NK-92 treated with Interleukin-12 subunit alpha and Interleukin-12 subunit beta, amount 100 ng/mL, for 24 hours (cell line): Measurements from ENCODE around the gene DPP7.

Experiments
- DNase-seq: peaks from one replicate; lab custom pipeline; 2025; lab: John Stamatoyannopoulos, UW

DPP7 gene

DNA sequence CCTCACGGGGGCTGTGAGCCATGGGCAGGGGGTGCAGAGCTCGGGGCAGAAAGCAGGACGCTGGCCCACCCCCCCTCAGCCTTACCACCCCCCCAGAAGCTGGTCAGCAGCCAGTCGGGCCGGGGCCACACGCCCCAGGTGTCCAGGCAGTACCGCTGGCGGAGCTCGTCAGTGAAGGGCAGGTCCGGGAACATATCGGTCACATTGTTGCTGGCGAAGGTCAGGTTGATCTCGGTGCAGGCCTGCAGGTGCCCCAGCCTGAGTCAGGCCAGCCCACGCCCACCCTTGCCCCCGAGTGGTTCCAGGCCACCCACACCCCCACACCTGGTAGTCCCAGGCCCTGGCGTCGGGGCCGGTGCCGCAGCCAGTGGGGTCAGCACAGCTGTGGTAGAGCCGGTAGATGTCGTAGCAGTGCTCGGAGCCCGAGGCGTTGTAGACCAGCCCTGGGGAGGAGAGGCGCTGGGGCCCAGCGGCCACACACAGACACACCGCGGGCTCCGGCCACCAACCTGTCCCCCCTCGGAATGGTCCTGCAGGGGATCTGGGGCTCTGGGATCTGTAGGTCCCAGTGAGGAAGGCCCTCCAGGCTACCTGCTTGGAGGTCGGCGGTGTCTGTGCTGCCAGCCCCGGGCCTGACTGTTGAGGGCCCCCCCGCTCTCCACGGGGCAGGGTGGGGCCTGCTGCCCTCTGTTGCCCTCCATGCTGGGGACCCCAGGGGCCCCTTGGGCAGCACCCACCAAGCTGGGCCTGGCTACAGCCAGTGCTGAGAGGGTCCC, 2.6 kb downstream of the DPP7 start:
- DNase-seq: no peak

DNA sequence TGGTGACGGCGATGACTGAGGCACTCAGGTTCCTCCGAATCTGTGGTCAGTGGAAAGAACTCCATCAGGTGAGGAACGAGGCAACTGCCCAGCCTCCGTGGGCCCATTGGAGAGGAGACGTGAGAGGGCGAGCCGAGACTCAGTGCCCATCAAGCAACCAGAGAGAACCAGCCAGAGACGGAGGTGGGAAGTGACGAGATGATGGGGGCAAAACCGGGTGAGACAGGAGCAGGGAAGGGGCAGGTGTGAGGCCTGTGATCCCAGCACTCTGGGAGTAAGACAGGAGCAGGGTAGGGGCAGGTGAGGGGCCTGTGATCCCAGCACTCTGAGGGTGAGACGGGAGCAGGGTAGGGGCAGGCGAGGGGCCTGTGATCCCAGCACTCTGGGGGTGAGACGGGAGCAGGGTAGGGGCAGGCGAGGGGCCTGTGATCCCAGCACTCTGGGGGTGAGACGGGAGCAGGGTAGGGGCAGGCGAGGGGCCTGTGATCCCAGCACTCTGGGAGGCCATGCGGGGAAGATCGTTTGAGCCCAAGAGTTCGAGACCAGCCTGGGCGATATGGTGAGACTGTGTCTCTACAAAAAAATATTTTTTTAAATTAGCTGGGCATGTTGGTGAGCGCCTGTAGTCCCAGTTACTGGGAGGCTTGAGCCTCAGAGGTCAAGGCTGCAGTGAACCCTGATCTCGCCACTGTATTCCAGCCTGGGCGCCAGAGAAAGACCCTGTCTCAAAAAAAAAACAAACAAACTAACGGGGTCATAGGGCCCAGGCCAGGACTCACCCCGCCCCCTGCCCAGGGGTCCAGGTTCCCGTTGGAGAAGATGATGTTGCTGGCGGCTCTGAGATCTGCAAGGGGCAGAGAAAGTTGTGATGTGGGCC, 3.4 kb downstream of the DPP7 start:
- DNase-seq: no peak

DNA sequence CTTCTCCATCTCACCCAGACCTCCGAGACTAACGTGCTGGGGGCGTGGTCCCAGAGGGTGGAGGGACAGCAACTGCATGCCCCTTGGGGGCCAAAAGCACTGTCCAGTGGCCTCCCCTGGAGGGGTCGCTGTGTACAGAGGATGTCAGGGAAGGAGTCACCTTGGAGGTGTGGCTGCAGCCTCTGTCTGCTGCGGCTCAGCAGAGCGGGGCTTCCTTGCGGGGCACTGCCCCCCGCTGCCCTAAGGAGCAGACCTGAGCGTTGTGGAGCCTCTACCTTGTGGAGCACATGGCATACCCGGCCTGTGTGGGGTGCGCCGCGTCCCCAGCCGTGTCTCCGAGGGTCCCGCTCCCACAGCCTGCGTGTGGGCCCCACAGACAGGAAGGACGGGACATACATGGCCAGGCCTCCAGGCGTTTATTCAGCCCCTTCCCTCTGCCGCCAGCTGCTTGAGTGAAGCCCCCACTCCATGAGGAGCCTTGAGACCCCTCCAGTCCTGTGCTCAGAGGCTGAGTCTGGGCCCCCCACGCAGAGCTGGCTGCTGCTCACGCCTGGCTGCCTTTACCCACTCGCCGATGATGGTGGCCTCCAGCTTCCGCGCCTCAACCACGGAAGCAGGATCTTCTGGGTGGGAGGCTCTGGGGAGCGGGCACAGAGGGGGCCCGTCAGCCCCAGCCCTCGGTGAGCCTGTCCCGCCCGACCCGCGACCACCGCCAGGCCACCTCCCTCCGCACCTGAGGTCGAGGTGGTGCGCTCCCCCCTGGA, 4.2 kb downstream of the DPP7 start:
- DNase-seq: no peak

DNA sequence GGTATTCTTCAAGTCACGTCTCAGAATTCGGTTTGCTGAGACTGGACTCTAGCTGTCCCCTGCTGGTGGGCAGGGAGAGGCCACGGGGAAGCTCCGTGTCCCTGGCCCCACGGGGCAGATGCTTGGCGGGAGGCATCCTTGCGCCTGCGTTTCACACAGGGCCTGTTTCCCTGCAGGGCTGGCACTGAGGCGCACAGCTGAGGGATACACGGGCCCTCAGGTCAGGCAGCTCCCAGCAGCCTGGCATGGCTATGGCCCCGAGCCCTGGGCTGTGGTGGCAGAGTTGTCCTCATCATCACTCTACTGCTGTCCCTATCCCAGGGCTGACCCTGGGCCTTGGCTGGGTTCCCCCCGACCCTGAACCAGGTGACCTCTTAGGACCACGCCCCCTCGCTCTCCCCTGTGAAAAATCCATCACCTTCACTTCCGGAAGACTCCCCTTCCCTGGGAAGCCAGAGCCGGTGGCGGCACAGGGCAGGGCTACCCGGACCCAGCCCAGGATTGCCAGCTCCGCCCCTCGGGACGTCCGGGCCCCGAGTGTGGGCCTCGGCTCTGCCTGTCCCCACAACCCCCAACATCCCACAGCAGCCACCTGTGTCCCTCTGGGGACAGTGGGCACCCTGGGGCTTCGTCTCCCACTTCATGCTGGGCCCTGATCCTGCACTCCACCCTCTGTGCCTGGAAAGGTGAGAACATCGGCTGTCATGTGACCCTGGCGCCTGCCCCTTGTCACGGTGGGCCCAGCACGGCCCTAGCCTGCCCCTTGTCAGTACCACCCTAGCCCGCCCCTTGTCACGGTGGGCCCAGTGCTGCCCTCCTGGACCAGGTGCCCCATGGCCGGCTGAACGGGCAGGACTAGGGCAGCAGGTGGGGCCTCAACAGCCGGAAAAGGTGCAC, 5.0 kb downstream of the DPP7 start:
- no peak for DNase-seq

DNA sequence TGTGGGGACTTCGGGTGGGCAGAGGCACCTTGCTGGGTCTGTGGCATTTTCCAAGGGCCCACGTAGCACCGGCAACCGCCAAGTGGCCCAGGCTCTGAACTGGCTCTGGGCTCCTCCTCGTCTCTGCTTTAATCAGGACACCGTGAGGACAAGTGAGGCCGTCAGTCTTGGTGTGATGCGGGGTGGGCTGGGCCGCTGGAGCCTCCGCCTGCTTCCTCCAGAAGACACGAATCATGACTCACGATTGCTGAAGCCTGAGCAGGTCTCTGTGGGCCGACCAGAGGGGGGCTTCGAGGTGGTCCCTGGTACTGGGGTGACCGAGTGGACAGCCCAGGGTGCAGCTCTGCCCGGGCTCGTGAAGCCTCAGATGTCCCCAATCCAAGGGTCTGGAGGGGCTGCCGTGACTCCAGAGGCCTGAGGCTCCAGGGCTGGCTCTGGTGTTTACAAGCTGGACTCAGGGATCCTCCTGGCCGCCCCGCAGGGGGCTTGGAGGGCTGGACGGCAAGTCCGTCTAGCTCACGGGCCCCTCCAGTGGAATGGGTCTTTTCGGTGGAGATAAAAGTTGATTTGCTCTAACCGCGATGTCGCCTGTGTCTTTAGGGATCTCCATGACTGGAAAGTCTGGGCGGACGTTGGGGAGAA, 5.8 kb downstream of the DPP7 start:
- no peak for DNase-seq

DNA sequence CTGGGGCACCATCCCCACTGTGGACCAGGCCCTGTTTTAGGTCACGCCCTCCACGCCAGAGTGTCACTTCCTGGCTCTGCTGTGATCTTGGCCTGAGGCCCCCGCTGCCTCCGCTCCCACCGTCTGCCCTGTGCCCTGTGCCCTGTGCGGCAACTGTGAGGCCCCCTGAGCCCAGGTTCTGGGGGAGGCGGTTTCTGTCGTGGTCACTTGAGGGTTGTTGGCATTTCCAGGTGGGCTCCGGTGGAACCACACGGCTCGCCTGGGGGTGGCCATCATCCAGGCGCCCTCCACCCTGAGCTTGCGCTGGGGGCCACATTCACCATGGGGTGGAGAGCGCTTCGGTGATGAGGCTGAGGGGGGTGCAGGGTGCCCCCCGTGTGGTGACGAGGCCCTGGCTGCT, 6.6 kb downstream of the DPP7 start:
- DNase-seq: no peak

DNA sequence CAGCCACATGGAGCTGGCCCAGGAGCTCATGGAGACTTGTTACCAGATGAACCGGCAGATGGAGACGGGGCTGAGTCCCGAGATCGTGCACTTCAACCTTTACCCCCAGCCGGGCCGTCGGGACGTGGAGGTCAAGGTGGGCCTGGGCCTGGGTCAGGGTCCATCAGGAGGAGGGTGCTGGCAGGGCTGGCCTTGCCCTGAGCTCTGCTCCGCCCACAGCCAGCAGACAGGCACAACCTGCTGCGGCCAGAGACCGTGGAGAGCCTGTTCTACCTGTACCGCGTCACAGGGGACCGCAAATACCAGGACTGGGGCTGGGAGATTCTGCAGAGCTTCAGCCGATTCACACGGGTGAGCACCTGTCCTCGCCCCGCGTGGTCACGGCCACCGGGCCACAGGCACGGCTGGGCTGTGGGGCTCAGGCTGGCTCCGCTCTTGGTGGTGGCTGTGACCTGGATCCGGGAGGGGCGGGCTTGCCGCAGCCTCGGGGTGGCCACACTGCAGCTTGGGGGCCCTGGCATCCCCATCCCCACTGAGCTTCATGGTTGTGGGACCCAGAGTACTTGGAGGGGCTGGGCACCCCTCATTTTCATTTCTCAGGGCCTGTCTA, 7.1 kb downstream of the DPP7 start:
- DNase-seq: no peak

DNA sequence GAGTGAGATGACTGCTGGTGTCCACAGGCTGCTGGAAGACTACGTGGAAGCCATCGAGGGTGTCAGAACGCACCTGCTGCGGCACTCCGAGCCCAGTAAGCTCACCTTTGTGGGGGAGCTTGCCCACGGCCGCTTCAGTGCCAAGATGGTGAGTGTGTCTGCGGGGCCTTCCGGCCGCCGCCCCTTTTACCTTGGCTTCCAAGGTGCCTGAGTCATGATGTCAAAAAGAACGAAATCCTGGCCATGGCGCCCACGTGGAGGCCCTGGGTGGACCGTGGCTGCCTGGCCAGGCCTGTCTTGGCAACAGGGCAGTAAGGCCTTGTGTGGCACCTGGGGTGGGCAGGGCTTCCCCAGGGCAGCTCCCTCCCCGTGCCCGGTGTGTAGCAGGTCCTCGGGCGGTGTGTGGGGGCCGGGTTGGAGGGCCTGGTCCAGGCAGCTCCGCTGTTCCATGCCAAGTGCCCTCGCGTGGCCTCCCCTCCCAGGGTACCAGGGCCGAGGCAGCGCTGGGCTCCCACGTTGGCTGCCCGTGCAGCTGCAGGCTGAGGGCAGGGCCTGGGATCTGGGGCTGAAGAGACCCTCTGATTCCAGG, 7.8 kb downstream of the DPP7 start:
- no peak for DNase-seq

DNA sequence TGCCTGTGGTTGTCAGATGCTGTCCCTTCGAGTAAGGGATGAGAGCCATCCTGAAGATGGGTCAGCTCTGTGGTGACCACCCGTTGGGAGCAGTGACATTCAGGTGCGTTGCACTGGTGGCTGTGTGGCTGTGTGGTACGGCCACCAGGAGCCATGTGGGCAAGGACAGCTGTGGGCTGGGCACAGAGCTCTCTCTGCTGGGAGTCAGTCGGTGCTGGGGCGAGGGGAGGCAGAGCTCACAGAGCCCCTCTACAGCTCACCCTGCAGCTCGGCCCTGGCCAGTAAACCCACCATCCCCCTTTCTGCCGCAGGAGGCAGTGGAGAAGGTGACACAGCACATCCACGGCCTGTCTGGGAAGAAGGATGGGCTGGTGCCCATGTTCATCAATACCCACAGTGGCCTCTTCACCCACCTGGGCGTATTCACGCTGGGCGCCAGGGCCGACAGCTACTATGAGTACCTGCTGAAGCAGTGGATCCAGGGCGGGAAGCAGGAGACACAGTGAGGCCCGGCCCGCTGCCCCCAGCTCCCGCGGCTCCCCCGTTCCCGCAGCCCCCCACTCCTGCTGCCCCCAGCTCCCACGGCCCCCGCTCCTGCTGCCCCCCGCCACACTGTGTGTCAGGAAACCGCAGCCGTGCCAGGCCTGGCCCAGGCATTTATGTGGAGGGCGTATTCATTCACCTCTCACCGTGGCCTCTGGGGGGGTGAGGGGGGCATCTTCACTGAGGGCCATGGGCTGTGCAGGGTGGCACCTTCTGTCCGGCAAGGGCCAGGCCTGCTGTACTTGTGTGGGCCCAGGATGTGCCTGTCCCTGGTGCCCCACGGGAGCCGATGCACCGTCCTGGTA, 8.5 kb downstream of the DPP7 start:
- DNase-seq: no peak

DNA sequence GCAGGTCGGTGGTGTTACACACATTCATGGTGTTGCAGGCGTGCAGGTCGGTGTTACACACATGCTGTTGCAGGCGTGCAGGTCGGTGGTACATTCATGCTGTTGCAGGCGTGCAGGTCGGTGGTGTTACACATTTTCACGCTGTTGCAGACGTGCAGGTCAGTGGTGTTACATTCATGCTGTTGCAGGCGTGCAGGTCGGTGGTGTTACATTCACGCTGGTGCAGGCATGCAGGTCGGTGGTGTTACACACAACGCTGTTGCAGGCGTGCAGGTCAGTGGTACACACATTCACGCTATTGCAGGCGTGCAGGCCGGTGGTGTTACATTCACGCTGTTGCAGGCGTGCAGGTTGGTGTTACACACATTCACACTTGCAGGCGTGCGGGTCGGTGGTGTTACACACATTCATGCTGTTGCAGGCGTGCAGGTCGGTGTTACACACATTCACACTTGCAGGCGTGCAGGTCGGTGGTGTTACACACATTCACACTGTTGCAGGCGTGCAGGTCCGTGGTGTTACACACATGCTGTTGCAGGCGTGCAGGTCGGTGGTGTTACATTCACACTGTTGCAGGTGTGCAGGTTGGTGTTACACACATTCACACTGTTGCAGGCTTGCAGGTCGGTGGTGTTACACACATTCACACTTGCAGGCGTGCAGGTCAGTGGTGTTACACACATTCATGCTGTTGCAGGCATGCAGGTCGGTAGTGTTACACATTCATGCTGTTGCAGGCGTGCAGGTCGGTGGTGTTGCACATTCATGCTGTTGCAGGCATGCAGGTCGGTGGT, 11.1 kb downstream of the DPP7 start:
- no peak for DNase-seq

DNA sequence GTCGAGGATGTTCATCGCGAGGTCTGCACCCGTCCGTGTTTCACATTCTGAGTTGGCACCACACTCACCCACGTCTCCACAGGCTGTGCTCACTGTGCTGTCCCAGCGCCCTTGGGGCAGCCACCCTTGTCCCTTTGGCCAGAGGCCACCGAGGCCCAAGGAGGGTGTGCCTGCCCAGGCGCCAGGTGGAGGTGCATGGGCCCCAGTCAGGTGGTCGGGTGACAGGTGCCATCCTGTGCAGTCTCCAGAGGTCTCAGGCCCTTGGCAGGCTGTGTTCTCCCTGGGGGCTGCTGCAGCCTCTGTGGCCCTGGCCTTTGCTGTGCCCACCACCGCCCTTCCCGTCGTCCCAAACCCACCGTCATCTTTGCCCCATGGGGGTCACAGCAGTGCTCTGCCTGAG, 15.3 kb downstream of the DPP7 start:
- DNase-seq: no peak

DNA sequence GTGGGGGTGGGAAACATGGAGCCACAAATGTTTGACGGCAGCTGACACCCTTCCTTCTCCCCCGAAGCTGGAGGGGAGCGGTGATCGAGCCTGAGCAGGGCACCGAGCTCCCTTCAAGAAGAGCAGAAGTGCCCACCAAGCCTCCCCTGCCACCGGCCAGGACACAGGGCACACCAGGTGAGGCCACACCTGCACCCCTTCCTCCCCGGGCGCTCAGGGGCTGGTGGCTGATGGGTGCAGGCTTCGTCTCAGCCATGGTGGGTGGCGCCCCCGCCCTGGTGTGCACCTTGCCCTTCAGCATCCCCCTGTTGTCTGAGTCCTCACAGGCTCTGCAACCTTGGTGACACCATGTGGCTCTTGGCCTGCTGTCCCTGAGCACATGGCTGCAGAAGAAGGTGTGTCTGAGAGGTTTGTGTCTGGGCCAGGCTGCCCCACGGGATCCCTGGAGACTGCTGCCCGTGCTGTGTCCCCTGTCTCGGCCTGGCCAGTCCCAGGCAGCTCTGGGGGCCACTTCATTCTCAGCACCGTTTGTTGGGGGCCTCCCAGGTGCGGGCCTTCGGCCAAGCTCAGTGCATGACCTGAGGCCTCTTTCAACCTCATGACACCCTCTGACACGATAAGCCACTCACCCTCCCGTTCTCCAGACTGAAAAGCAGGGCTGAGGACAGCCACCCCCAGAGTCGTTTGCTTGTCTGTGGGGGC, 16.6 kb downstream of the DPP7 start:
- no peak for DNase-seq

DNA sequence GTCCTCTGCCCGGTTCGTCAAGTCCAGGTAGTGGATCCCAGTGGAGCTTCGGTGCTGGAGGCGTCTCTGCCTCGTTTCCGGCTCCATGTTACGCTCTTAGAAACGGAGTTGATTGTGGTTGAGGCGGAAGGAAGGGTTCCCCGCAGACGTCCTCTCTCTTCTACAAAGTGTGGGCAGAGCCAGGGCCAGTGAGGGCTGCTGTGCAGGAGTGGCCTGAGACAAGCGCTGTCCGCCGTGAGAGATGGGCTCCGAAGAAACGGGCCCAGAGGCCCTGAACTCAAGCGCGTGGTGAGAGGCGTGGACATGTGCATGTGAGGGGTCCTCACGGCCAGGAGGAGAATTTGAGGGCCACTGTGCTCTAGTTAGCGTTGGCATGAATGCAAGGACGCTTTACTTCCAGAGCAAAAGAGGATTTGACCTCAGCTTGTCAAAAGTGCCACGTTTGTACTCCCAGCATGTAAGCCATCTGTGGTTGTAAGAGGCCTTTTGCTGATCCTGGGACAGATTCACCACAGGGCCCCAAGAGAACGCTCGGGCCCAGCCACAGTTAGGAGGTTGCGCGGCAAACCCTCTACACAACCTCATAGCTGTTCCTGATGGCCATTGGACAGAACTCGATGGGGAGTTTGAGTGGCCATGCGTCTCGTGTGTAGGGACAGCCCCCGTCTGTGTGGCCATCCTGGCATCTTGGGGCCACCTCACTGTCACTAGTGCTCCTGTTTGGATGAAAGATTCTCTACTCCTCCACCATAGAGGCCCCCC, 17.6 kb downstream of the DPP7 start:
- no peak for DNase-seq

DNA sequence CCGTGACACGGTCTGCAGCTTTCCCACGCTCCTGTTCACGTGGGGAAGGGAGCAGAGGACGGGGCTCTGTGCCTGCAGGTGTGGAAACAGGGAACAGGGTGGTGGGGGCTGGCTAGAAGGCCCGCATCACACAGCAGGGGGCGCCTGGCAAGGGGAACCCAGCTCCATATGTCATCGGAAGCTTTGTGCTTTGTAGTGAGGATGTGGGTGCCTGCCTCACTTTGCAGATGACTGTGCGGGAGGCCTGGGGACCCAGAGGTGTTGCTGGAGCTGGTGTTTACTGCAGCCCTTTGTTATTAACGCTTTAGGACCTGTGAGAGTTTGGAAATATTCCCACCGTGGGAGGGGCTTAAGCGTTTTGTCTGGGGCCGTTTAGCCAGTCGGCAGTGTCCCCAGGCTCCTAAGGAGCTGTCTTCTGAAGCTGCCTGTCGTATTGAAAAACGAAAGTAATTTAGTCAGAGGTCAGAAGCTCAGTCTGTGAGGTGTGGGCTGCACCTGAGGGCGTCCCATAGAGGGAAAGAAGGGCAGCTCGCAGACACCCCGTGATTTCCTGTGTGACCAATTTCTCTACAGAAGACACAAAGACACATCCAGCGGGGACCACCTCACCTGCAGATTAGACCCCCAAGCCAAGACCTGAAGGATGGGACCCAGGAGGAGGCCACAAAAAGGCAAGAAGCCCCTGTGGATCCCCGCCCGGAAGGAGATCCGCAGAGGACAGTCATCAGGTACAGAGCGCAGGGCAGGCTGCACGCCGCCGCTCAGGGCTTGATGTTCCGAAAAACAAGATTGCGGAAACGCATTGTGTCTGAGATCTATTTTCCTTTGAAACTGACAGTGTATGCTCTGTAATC, 18.6 kb downstream of the DPP7 start:
- DNase-seq: peak; percentile 72

DNA sequence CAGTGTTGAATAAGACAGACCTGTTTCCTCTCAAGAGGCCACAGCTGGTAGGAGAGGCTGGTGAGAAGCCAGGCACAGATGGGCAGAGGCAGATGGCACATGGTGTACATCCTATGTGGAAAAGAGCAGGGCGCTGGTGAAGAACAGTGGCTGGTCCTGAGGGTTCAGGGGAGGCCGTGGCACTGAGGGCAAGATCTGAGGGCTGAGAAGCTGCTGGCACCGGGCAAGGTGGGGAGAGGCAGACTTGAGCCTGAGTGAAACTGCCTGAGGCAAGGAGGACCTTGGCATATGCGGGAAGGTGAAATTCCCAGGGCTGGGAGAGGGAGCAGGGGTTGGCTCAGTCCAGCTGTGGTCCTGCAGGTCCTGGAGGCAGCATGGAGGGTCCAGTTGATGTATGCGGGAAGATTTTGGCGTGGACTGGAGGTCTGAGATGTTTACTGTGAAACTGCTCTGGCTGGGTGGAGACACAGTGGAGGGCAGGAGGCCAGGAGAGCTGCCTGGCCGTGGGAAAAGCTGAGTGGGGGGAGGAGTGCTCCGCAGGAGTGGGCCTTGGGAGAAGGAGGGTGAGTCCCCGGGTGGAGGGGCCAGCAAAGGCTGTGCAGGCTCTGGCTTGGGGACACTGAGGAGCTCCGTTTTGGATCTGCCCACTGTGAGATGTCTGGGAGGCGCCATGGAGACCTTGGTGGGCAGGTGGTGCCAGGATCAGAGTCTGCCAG, 25.1 kb downstream of the DPP7 start:
- no peak for DNase-seq
